Measurements from ENCODE around the gene TMEM141. TPM values are rescaled to one million over a fixed set of nuclear protein-coding genes. Genes with fewer than 3 reads are reported as not detected.
"Not testable (repeated sequence)": the region's sequence is repeated elsewhere in the genome, so short reads cannot be mapped to it uniquely, and the experiment has no call there.

The TMEM141 gene
- polyA plus RNA-seq, 2 donors, result 85.2 to 155 TPM

DNA sequence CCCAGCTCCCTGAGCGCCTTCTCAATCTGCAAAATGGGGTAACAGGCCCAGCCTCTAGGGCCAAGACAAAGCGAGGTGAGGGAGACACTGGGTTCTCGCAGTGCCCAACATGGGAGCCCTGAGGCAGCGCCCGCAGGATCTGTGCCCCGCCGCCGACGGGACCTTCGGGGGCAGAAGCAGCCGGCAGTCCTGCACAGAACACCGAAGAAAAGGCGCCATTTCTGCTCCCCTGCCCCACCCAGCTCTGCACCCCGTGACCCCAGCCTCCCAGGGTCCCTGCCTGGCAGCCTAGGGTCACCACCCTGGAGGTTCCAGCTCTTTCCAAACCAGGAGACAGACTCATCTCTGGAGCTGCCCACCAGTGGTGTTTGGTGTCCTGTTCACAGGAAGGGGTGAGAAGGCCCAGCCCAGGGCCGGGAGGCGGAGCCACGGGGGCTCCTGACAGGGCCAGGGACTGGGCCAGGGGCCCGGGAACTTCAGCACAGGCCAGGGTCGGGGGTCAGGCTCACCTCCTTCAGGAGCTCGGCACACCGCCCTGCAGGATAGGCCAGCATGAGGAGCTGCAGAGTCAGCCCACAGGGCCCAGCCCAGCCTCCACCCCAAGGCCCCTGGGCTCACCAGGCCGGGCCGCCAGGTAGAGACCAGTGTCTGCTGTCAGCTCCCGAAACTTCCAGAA, 36.4 kb upstream of the TMEM141 start:
- Histone ChIP-seq H3K4me3 (ENCODE audit: low read depth in 1 of 2, low read length in 2 of 2) (no peak overlapping the region), H3K4me1 (ENCODE audit: control insufficient read depth in 2 of 2, insufficient read depth in 2 of 2, low read length in 1 of 2) (no peaks in the 10 kb centered on the region), H3K27ac (ENCODE audit: low read depth in 2 of 2, low read length in 1 of 2) (no peak overlapping the region), H3K36me3 (ENCODE audit: control insufficient read depth in 2 of 2, insufficient read depth in 2 of 2, low read length in 1 of 2) (no peaks in the 10 kb centered on the region), H3K27me3 (ENCODE audit: control insufficient read depth in 1 of 2, insufficient read depth in 2 of 2, low read length in 2 of 2) (no peaks in the 10 kb centered on the region), H3K9me3 (ENCODE audit: control insufficient read depth in 2 of 2, insufficient read depth in 1 of 2, low read depth in 1 of 2, low read length in 1 of 2) (peaks cover 4 to 17% of the 10 kb centered on the region in 2 donors)
- WGBS, 2 donors, result 78 to 79% methylated on average over 24 of the region's 24 CpGs

DNA sequence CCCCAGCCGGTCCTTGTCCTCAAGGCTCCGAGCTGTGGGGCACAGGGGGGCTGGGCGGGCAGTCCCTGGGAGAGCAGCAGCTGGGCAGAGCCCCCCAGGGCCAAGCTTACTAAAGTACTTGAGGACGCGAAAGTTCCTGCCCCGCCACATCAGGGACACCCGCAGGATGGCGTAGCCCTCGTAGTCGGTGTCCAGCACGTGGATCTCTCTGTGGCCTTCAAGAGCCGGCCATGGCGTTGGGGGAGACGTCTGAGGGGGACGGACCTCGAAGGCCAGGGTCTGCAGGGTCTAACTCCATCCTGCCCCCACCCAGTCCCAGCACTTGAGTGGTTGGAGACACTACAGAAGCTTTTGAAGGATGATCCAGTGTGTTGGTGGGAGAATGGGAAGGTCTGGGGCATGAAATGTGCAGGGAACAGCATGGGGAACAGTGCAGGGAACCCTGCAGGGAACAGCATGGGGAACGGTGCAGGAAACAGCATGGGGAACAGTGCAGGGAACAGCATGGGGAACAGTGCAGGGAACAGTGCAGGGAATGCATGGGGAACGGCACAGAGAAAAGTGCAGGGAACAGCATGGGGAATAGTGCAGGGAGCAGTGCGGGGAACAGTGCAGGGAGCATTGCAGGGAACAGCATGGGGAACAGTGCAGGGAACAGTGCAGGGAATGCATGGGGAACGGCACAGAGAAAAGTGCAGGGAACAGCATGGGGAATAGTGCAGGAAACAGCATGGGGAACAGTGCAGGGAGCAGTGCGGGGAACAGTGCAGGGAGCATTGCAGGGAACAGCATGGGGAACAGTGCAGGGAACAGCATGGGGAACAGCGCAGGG, 35.6 kb upstream of the TMEM141 start:
- H3K9me3 ChIP-seq (ENCODE audit: control insufficient read depth in 2 of 2, insufficient read depth in 1 of 2, low read depth in 1 of 2, low read length in 1 of 2), result peaks cover 4 to 17% of the 10 kb centered on the region in 2 donors
- H3K4me3 ChIP-seq (ENCODE audit: low read depth in 1 of 2, low read length in 2 of 2); H3K27ac ChIP-seq (ENCODE audit: low read depth in 2 of 2, low read length in 1 of 2); H3K4me1 ChIP-seq (ENCODE audit: control insufficient read depth in 2 of 2, insufficient read depth in 2 of 2, low read length in 1 of 2); H3K27me3 ChIP-seq (ENCODE audit: control insufficient read depth in 1 of 2, insufficient read depth in 2 of 2, low read length in 2 of 2); H3K36me3 ChIP-seq (ENCODE audit: control insufficient read depth in 2 of 2, insufficient read depth in 2 of 2, low read length in 1 of 2): not testable (repeated sequence)
- 91 to 92% methylated on average over 22 of the region's 22 CpGs for WGBS, 2 donors

DNA sequence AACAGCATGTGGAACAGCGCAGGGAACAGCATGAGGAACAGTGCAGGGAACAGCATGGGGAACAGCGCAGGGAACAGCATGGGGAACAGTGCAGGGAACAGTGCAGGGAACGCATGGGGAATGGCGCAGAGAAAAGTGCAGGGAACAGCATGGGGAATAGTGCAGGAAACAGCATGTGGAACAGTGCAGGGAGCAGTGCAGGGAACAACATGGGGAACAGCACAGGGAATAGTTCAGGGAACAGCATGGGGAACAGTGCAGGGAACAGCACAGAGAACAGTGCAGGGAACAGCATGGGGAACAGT, 35.1 kb upstream of the TMEM141 start:
- WGBS, 2 donors, result 98 to 99% methylated on average over 4 of the region's 4 CpGs
- H3K36me3 ChIP-seq (ENCODE audit: control insufficient read depth in 2 of 2, insufficient read depth in 2 of 2, low read length in 1 of 2), result no peaks in the 10 kb centered on the region
- no peaks in the 10 kb centered on the region for H3K27me3 ChIP-seq (ENCODE audit: control insufficient read depth in 1 of 2, insufficient read depth in 2 of 2, low read length in 2 of 2)
- no peak overlapping the region for H3K27ac ChIP-seq (ENCODE audit: low read depth in 2 of 2, low read length in 1 of 2)
- peaks cover 4 to 17% of the 10 kb centered on the region in 2 donors for H3K9me3 ChIP-seq (ENCODE audit: control insufficient read depth in 2 of 2, insufficient read depth in 1 of 2, low read depth in 1 of 2, low read length in 1 of 2)
- H3K4me3 ChIP-seq (ENCODE audit: low read depth in 1 of 2, low read length in 2 of 2), result no peak overlapping the region
- no peaks in the 10 kb centered on the region for H3K4me1 ChIP-seq (ENCODE audit: control insufficient read depth in 2 of 2, insufficient read depth in 2 of 2, low read length in 1 of 2)

DNA sequence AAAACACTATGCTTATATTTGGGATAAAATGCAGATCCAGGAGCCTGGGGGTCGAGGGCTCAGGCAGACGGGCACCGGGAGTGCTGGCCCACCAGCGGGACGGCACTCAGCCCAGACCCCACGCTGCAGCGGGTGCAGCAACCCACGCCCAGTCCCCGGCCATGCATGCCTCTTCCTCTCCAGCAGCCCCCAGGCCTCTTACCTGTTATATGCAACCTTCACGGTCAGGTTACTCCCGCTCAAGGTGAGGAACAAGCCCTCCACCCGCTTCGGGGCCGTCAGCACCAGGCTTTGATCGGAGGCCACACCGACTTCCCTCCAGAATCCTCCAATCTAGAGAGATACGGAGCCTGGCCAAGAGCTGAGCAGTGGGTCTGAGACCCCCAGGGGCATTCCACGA, 34.3 kb upstream of the TMEM141 start:
- H3K27ac ChIP-seq (ENCODE audit: low read depth in 2 of 2, low read length in 1 of 2), result no peak overlapping the region
- peaks cover 4 to 14% of the 10 kb centered on the region in 2 donors for H3K9me3 ChIP-seq (ENCODE audit: control insufficient read depth in 2 of 2, insufficient read depth in 1 of 2, low read depth in 1 of 2, low read length in 1 of 2)
- H3K27me3 ChIP-seq (ENCODE audit: control insufficient read depth in 1 of 2, insufficient read depth in 2 of 2, low read length in 2 of 2), result no peaks in the 10 kb centered on the region
- H3K36me3 ChIP-seq (ENCODE audit: control insufficient read depth in 2 of 2, insufficient read depth in 2 of 2, low read length in 1 of 2), result no peaks in the 10 kb centered on the region
- 91% methylated on average over 18 of the region's 18 CpGs for WGBS, 2 donors
- H3K4me3 ChIP-seq (ENCODE audit: low read depth in 1 of 2, low read length in 2 of 2), result no peak overlapping the region
- H3K4me1 ChIP-seq (ENCODE audit: control insufficient read depth in 2 of 2, insufficient read depth in 2 of 2, low read length in 1 of 2), result no peaks in the 10 kb centered on the region

DNA sequence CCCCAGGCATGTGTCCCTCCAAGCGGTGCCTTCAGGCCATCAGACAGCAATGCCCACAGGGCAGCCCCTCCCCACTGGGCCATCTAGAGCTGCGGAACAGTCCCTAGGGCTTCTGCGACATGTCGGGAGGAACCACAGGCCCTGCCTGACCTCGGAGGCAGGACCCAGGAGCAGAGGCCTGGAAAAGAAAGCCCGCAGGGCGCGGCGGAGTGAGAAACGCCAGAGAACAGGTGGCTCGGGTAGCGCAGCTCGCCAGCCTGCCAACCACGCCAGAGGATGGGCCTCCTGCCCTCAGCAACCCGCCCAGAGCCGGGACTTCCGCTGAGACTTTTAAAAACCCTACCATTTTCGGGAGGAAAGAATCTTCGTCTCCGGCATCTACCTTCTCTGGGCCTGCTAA, 33.8 kb upstream of the TMEM141 start:
- Histone ChIP-seq H3K4me1 (ENCODE audit: control insufficient read depth in 2 of 2, insufficient read depth in 2 of 2, low read length in 1 of 2) (no peaks in the 10 kb centered on the region), H3K27ac (ENCODE audit: low read depth in 2 of 2, low read length in 1 of 2) (no peak overlapping the region), H3K4me3 (ENCODE audit: low read depth in 1 of 2, low read length in 2 of 2) (no peak overlapping the region), H3K36me3 (ENCODE audit: control insufficient read depth in 2 of 2, insufficient read depth in 2 of 2, low read length in 1 of 2) (no peaks in the 10 kb centered on the region), H3K9me3 (ENCODE audit: control insufficient read depth in 2 of 2, insufficient read depth in 1 of 2, low read depth in 1 of 2, low read length in 1 of 2) (peaks cover 4 to 11% of the 10 kb centered on the region in 2 donors), H3K27me3 (ENCODE audit: control insufficient read depth in 1 of 2, insufficient read depth in 2 of 2, low read length in 2 of 2) (no peaks in the 10 kb centered on the region)
- 85 to 88% methylated on average over 20 of the region's 20 CpGs for WGBS, 2 donors

DNA sequence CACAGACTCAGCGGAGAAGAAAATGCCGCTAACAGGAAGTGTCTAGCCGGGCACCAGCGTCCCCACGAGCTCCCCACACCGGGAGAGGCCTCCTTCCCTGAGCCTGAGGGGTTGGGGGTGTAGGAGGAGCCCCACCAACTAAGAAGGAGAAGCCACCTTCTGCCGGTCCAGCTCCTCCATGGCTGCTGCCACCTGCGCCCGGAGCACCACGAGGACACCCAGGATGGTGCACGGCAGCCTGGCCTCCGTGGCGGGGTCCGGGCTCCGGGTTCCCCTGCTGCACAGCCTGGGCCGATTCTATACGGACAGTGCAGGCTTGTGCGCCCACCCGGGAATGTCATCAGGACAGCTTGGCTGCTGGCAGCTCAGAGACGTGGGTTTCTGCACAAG, 33.4 kb upstream of the TMEM141 start:
- 78 to 79% methylated on average over 20 of the region's 20 CpGs for WGBS, 2 donors
- Histone ChIP-seq H3K36me3 (ENCODE audit: control insufficient read depth in 2 of 2, insufficient read depth in 2 of 2, low read length in 1 of 2) (no peaks in the 10 kb centered on the region), H3K4me3 (ENCODE audit: low read depth in 1 of 2, low read length in 2 of 2) (no peak overlapping the region), H3K4me1 (ENCODE audit: control insufficient read depth in 2 of 2, insufficient read depth in 2 of 2, low read length in 1 of 2) (no peaks in the 10 kb centered on the region), H3K27me3 (ENCODE audit: control insufficient read depth in 1 of 2, insufficient read depth in 2 of 2, low read length in 2 of 2) (no peaks in the 10 kb centered on the region), H3K27ac (ENCODE audit: low read depth in 2 of 2, low read length in 1 of 2) (no peak overlapping the region), H3K9me3 (ENCODE audit: control insufficient read depth in 2 of 2, insufficient read depth in 1 of 2, low read depth in 1 of 2, low read length in 1 of 2) (peaks cover 4 to 11% of the 10 kb centered on the region in 2 donors)

DNA sequence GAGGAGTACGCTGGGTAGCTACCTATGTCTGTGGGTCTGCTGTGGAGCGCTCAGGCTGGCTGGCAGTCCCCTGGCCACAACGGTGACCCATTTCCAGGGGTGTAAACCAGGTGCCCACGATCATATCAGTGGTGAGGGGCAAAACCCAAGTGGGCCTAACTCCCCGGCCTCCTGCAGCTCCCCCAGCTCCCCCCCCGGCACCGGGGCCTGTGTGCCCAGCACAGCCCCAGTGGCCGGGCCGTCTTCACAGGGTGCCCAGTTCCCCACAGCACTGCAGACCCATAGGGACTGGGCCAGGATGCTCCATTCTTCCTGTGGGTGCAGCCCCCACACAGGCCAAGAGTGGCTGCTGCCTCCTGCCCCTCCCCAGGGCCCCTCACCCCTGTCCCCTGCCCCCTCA, 32.1 kb upstream of the TMEM141 start:
- H3K27me3 ChIP-seq (ENCODE audit: control insufficient read depth in 1 of 2, insufficient read depth in 2 of 2, low read length in 2 of 2), result no peaks in the 10 kb centered on the region

DNA sequence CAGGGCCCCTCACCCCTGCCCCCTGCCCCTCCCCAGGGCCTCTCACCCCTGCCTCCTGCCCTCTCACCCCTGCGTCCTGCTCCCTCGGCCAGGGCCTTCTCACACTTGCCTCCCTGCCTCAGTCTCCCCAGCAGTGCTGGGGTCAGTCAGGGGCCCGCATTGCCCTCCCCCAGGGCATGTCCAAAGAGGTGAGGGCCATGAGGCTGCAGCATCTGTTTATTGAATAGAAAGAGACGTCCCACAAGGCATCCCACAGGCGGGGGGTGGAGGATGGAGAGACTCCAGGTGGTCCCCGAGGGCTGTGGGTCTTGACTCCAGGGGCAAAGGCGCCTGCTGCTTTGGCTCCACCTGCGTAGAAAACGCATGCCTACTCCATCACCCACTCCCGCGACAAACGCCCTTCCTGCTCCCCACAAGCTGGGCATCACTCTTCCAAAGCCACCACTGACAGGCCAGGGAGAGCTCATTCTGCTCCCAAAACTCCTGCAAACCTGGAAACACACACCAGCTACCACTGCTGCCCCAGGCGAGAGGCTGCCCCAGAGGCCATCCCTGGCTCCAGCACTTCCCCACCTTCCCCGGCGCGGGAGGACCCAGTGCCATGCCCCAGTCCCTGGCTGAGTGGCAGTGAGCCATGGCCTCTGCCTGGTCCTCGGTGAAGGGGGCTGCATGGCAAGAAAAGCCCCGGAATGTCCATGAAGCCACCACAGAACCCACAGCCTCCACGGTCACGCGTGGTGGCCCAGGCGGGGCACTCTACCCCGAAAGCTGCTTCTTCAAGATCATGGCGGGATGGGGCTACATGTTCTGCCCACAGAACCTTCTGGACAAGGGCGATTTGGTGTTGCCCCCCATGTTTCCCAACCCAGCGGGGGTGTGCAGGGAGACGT, 31.5 kb upstream of the TMEM141 start:
- Histone ChIP-seq H3K27ac (ENCODE audit: low read depth in 2 of 2, low read length in 1 of 2) (no peak overlapping the region), H3K4me3 (ENCODE audit: low read depth in 1 of 2, low read length in 2 of 2) (no peak overlapping the region), H3K27me3 (ENCODE audit: control insufficient read depth in 1 of 2, insufficient read depth in 2 of 2, low read length in 2 of 2) (no peaks in the 10 kb centered on the region), H3K9me3 (ENCODE audit: control insufficient read depth in 2 of 2, insufficient read depth in 1 of 2, low read depth in 1 of 2, low read length in 1 of 2) (peaks cover 4 to 11% of the 10 kb centered on the region in 2 donors), H3K36me3 (ENCODE audit: control insufficient read depth in 2 of 2, insufficient read depth in 2 of 2, low read length in 1 of 2) (no peaks in the 10 kb centered on the region), H3K4me1 (ENCODE audit: control insufficient read depth in 2 of 2, insufficient read depth in 2 of 2, low read length in 1 of 2) (no peaks in the 10 kb centered on the region)
- 82 to 87% methylated on average over 25 to 27 of the region's 27 CpGs for WGBS, 2 donors

More for the DNA sequence above, 32.1 kb upstream of the TMEM141 start:
- WGBS, 2 donors, result 80 to 83% methylated on average over 9 of the region's 9 CpGs
- no peak overlapping the region for H3K27ac ChIP-seq (ENCODE audit: low read depth in 2 of 2, low read length in 1 of 2)
- no peaks in the 10 kb centered on the region for H3K36me3 ChIP-seq (ENCODE audit: control insufficient read depth in 2 of 2, insufficient read depth in 2 of 2, low read length in 1 of 2)
- H3K4me1 ChIP-seq (ENCODE audit: control insufficient read depth in 2 of 2, insufficient read depth in 2 of 2, low read length in 1 of 2), result no peaks in the 10 kb centered on the region
- H3K4me3 ChIP-seq (ENCODE audit: low read depth in 1 of 2, low read length in 2 of 2), result no peak overlapping the region
- H3K9me3 ChIP-seq (ENCODE audit: control insufficient read depth in 2 of 2, insufficient read depth in 1 of 2, low read depth in 1 of 2, low read length in 1 of 2), result peaks cover 4 to 11% of the 10 kb centered on the region in 2 donors

DNA sequence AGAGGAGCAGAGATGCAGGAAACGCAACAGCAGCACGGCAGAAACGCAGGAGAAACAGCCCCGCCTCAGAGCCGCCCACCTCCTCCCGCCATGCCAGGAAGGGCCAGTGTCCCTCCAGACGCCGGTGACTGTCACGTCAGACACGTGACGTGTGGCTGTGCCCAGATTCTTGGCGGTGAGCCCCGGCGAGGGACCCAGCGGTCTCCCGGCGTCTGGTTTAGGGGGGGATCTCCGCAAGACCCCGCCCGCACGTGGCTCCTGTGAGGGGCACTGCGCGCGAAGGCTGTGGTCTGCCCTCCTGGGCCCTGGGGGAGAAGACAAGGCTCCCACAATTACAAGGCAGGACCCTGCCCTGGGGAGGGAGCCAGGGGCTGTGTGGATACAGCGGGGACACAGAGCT, 30.7 kb upstream of the TMEM141 start:
- Histone ChIP-seq H3K27ac (ENCODE audit: low read depth in 2 of 2, low read length in 1 of 2) (no peak overlapping the region), H3K36me3 (ENCODE audit: control insufficient read depth in 2 of 2, insufficient read depth in 2 of 2, low read length in 1 of 2) (no peaks in the 10 kb centered on the region), H3K9me3 (ENCODE audit: control insufficient read depth in 2 of 2, insufficient read depth in 1 of 2, low read depth in 1 of 2, low read length in 1 of 2) (peaks cover 4 to 9% of the 10 kb centered on the region in 2 donors), H3K4me1 (ENCODE audit: control insufficient read depth in 2 of 2, insufficient read depth in 2 of 2, low read length in 1 of 2) (no peaks in the 10 kb centered on the region), H3K27me3 (ENCODE audit: control insufficient read depth in 1 of 2, insufficient read depth in 2 of 2, low read length in 2 of 2) (no peaks in the 10 kb centered on the region), H3K4me3 (ENCODE audit: low read depth in 1 of 2, low read length in 2 of 2) (no peak overlapping the region)
- WGBS, 2 donors, result 65 to 78% methylated on average over 24 to 25 of the region's 25 CpGs

All from esophagus (tissue), 2 donors.